BE2C (cell line): ENCODE measurements around the gene E2F4.

Source experiments
- DNase-seq: peaks from one replicate; pipeline ENCODE4 v3.0.0-alpha.2; 2020
- H3K27me3 ChIP-seq: fragments of 250-450 bp; sonication (Bioruptor Pico); 2 replicates; pipeline ENCODE4 v1.5.1; 2020; ENCODE audit warnings: mild to moderate bottlenecking
- H3K36me3 ChIP-seq: fragments of 250-450 bp; sonication (Bioruptor Pico); 2 replicates; pipeline ENCODE4 v1.5.1; 2020; ENCODE audit warnings: mild to moderate bottlenecking
- H3K4me1 ChIP-seq: fragments of 250-450 bp; sonication (Bioruptor Pico); 2 replicates; pipeline ENCODE4 v1.5.1; 2020
- H3K4me3 ChIP-seq: 2 replicates; pipeline ENCODE4 v1.5.1; 2011; ENCODE audit warnings: low read depth, low read length
- H3K9me3 ChIP-seq: fragments of 250-450 bp; sonication (Bioruptor Pico); 2 replicates; pipeline ENCODE4 v1.5.1; 2020
- TF ChIP-seq, protein P1 (sequence below): IDR thresholded peaks from 2 replicates; pipeline ENCODE4 v1.5.1; 2012; ENCODE audit warnings: mild to moderate bottlenecking, low read depth, low read length

Gene E2F4

DNA sequence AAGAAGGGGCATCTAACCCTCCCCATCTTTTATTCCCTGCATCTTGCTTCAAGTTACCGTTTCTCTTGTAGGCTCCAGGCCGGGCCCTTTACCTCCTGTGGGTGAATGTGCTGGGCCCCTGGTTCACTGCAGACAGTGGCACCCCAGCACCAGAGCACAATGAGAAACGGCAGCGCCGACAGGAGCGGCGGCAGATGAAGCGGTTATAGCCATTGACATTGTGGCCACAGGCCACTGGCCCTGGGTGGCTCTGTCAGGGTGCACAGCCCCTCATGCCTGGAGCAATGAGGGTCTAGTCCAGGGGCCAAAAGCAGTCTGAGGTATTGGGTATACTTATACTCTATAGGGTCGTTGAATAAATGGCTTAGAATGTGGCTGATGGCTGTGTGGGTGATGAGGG, 37.0 kb downstream of the E2F4 start:
- Histone ChIP-seq H3K9me3 (no peaks in the 10 kb centered on the region), H3K4me3 (no peak overlapping the region), H3K4me1 (no peaks in the 10 kb centered on the region; the same call in none of the 2 replicates), H3K36me3 (peaks cover 39% of the 10 kb centered on the region), H3K27me3 (no peaks in the 10 kb centered on the region)
- no peak for DNase-seq
- TF ChIP-seq, protein P1, sequence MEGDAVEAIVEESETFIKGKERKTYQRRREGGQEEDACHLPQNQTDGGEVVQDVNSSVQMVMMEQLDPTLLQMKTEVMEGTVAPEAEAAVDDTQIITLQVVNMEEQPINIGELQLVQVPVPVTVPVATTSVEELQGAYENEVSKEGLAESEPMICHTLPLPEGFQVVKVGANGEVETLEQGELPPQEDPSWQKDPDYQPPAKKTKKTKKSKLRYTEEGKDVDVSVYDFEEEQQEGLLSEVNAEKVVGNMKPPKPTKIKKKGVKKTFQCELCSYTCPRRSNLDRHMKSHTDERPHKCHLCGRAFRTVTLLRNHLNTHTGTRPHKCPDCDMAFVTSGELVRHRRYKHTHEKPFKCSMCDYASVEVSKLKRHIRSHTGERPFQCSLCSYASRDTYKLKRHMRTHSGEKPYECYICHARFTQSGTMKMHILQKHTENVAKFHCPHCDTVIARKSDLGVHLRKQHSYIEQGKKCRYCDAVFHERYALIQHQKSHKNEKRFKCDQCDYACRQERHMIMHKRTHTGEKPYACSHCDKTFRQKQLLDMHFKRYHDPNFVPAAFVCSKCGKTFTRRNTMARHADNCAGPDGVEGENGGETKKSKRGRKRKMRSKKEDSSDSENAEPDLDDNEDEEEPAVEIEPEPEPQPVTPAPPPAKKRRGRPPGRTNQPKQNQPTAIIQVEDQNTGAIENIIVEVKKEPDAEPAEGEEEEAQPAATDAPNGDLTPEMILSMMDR = no peak

DNA sequence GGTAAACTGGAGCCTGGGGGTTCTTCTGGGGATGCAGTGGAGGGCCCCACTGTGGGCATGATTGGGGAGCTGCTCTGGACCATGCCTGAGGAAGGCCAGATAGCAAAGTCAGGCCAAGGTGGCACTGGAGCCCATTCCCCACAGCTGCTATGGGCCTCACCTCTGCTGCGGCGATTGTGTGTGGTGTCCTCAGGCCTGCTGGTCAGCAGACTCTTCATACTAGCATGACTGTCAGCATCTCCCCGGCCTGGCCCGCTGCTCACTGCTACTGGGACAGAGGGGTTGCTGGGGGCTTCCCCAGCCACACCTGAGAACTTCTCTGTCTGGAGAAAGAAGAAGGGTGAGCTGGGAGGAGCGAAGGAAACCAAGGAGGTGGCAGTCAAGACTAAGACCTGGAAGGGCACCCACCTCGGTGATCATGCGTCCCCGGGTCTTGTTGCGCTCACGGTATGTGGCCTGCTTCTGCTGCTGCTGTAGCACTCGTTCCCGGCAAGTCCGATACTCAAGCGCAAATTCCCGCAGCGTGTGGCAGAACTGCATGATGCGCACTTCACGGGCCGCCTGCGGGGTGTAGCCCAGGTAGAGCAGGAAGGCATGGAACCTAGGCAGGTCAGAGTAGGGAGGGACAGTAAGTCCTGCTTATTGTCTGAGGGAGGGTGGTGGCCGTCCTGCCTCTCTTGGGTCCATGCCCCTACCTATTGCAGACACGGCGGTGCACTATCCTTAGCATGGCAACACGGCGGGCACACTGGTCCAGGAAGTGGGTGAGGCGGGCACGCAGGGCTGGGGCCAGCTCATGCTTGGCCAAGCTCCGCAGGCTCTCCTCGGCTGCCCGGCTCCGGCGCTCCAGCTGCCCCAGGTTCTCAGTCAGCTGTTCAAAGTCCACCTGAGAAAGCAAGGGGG, 38.2 kb downstream of the E2F4 start:
- H3K9me3 ChIP-seq = no peaks in the 10 kb centered on the region
- TF ChIP-seq, protein P1 = no peak
- no peak overlapping the region for H3K4me3 ChIP-seq
- H3K27me3 ChIP-seq = no peaks in the 10 kb centered on the region
- no peak for DNase-seq
- peaks cover 39% of the 10 kb centered on the region for H3K36me3 ChIP-seq
- no peaks in the 10 kb centered on the region; the same call in 1 of the 2 replicates for H3K4me1 ChIP-seq

DNA sequence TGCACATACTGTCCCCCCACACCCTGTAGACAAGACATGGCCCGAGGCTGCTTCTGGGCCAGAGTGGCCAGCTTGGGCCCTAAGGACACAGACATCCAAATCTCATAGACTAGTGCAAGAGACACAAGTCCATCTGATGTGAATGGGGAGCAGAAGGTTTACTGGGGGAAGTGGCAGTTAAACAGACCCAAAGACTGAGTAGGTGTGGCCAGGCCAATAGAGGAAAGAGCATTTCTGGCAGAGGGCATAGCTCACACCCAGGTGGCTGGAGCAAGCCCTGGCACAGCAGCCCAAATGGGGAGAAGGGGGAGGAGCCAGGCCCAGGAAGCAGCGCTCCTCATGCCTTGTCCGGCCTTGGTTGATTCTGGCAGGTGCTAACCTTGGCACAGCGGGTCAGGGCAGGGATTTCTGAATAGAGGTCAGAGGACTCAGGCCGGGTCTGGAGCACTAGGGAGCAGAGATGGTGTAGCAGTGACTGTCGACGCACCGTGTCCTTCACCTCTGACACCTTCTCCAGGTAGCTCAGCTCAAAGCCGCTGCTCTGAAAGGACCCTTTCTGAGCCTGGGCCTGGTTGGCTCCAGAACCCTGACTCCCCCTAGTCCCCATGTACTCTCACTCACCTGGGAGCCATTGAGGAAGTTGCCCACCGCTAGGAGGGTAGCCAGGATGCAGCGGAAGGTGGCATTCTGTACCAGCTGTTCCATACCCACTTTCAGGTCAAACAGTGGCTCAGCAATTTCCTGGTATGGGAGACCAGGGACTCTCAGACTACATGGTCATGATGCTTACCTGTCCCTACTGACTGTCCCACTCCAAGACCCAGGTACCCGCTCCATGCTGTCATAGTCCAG, 39.1 kb downstream of the E2F4 start:
- Histone ChIP-seq H3K36me3 (peaks cover 39% of the 10 kb centered on the region), H3K4me3 (no peak overlapping the region), H3K27me3 (no peaks in the 10 kb centered on the region), H3K4me1 (peaks cover under 1% of the 10 kb centered on the region; the same call in 1 of the 2 replicates), H3K9me3 (no peaks in the 10 kb centered on the region)
- DNase-seq = no peak
- TF ChIP-seq, protein P1 = no peak

DNA sequence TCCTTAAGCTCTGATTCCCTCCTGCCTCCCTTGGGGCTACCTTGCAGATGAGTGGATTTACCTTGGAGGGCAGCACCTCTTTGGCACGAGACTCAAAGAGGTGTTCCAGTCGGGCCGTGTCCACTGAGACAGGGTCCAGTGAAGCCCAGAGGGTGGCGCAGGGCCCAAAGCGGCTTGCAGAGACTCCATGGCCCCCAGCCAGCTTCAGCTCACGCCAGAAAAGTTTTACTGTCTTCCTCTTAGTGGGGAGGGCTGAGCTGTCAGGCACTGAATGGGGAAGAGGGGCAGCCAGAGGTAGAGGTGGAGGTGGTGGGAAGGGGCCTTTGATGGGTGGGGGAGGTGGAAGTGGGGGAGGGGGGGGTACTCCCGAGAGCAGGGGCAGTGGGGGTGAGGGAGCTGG, 41.6 kb downstream of the E2F4 start:
- TF ChIP-seq, protein P1 = no peak
- Histone ChIP-seq H3K36me3 (peaks cover 41% of the 10 kb centered on the region), H3K4me1 (peaks cover 4% of the 10 kb centered on the region; the same call in 1 of the 2 replicates), H3K4me3 (no peak overlapping the region), H3K9me3 (no peaks in the 10 kb centered on the region), H3K27me3 (no peaks in the 10 kb centered on the region)
- DNase-seq = no peak

DNA sequence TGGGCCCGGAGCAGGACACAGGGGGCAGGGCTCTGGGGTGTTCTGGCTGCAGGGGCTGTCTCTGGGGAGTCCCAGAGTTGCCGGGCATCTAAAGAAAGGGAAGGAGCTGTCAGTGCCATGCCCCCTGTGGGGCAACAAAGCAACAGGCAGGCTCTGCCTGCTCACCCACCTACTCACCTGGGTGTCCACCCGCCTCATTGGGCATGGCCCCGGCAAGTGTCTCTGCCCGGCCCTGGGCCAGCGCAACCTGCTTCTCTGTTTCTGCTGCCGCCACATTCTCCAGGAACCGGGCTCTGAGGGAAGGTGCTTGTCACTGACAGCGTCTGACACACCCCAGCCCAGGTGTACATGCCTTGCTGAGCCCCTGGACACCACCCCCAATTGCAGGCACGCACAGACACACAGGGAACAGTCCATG, 42.2 kb downstream of the E2F4 start:
- Histone ChIP-seq H3K27me3 (no peaks in the 10 kb centered on the region), H3K4me3 (no peak overlapping the region), H3K9me3 (no peaks in the 10 kb centered on the region), H3K4me1 (peaks cover 4% of the 10 kb centered on the region; the same call in 1 of the 2 replicates), H3K36me3 (peaks cover 35% of the 10 kb centered on the region)
- DNase-seq = no peak
- TF ChIP-seq, protein P1 = no peak
